Mesothelial cell of epicardium (in vitro differentiated cells): ENCODE data around the gene PRKG1. TPM values are rescaled to one million over a fixed set of nuclear protein-coding genes. Genes with fewer than 3 reads are reported as not detected.

ENCODE experiments used
- DNase-seq, 2 experiments: peaks; one replicate each; pipeline ENCODE4 v3.0.0; 2021; ENCODE audit warnings: low spot score in 2 of 2; ENCODE audit not compliant: unreplicated experiment in 2 of 2
- H3K27ac Mint-ChIP-seq: 2 replicates; pipeline ENCODE4 v1.8.0; 2021; ENCODE audit warnings: mixed read lengths
- H3K27me3 Mint-ChIP-seq: 2 replicates; pipeline ENCODE4 v1.8.0; 2021; ENCODE audit warnings: low read depth, mixed read lengths
- H3K36me3 Mint-ChIP-seq: 2 replicates; pipeline ENCODE4 v1.8.0; 2021; ENCODE audit warnings: mixed read lengths
- H3K4me1 Mint-ChIP-seq: 2 replicates; pipeline ENCODE4 v1.8.0; 2021; ENCODE audit warnings: mixed read lengths
- H3K4me3 Mint-ChIP-seq: 2 replicates; pipeline ENCODE4 v1.8.0; 2021; ENCODE audit warnings: mild to moderate bottlenecking, moderate library complexity, mixed read lengths
- H3K9me3 Mint-ChIP-seq: 2 replicates; pipeline ENCODE4 v1.8.0; 2021; ENCODE audit warnings: mixed read lengths
- CTCF ChIP-seq: fragments of 200-600 bp; sonication (generic); IDR thresholded peaks from one replicate; pipeline ENCODE4 v1.5.0; 2021; ENCODE audit warnings: antibody characterized with exemption; ENCODE audit not compliant: unreplicated experiment
- total RNA-seq: library from RNA; stranded (reverse); gene quantifications from 3 replicates; pipeline ENCODE4 v1.2.1, GENCODE V29; 2021

The PRKG1 gene
- total RNA-seq, 1 donor from 2014 or later, result 37.0 TPM

GRCh38 chr10:51867956-51868355, 793.7 kb downstream of the PRKG1 start:
- no peak overlapping the region for H3K27ac Mint-ChIP-seq
- no peak for DNase-seq
- H3K9me3 Mint-ChIP-seq, result peaks cover 5% of the 10 kb centered on the region
- H3K4me3 Mint-ChIP-seq, result no peak overlapping the region
- H3K4me1 Mint-ChIP-seq, result no peaks in the 10 kb centered on the region
- TF ChIP-seq CTCF, result no peak
- H3K36me3 Mint-ChIP-seq, result no peaks in the 10 kb centered on the region
- no peaks in the 10 kb centered on the region for H3K27me3 Mint-ChIP-seq

DNA sequence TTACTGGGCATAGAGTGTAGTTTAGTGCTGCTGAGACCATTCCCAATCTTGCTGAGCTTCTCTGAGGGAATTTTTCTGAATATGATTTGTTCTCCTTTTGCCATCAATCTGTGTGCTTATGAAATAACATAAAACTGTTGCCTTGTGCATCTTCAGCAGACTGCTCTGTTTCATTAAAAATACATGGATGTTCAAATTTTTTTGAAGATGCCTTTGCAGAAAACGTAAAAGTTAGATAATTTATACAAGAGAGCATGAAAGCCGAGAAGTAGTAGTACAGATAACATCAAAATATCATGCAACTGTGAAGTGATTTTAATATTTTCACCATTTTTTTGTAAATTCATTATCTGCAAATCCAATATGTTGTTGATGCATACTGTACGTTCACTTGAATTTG, 799.8 kb downstream of the PRKG1 start:
- no peak overlapping the region for H3K27ac Mint-ChIP-seq

DNA sequence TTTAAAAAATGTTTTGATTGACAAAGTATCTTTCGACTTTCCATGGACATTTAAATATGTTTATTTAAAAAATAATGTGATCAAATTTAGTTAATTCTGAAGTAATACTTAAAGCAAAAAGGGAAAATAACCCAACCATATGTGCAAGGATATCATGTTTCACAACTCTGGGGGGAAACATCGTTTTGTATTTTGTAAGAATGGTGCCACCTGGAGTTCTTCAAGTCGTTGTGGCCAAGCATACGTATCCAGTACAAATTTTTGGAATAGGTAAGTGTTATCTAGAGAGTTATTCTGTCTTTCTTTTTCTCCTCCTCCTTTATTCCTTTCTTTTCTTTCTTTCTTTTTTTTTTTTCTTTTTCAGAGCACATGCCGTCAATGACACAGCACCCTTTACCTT, 801.3 kb downstream of the PRKG1 start:
- peaks cover 4% of the 10 kb centered on the region for H3K9me3 Mint-ChIP-seq
- H3K4me1 Mint-ChIP-seq, result peaks cover 9% of the 10 kb centered on the region
- H3K4me3 Mint-ChIP-seq, result no peak overlapping the region
- no peak for TF ChIP-seq CTCF
- H3K27ac Mint-ChIP-seq, result peak overlapping the region; percentile 61
- H3K36me3 Mint-ChIP-seq, result no peaks in the 10 kb centered on the region
- H3K27me3 Mint-ChIP-seq, result no peaks in the 10 kb centered on the region
- no peak for DNase-seq

More for the DNA sequence above, 799.8 kb downstream of the PRKG1 start:
- no peak overlapping the region for H3K4me3 Mint-ChIP-seq
- H3K9me3 Mint-ChIP-seq, result no peaks in the 10 kb centered on the region
- H3K36me3 Mint-ChIP-seq, result no peaks in the 10 kb centered on the region
- peaks cover 5% of the 10 kb centered on the region for H3K4me1 Mint-ChIP-seq
- no peak for DNase-seq
- H3K27me3 Mint-ChIP-seq, result no peaks in the 10 kb centered on the region
- TF ChIP-seq CTCF, result no peak

DNA sequence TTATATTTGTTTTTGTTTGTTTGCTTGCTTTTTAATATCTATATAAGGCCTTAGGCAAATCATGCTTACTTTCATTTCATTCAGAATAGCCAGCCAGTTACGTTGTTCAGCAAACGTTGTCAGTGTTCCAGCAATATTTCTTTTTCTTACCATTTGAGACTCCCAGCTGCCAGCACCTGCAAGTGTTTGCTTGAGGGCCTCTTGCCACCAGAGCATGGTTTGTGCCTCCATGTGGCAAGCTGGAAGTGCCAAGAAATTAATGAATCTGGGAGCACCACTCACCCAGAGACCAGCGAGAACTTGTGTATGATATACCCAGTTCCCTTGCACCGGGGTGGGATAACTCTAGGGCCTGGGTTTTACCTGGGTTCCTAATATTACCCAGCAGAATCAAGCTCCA, 802.2 kb downstream of the PRKG1 start:
- peaks cover 9% of the 10 kb centered on the region for H3K4me1 Mint-ChIP-seq
- H3K27ac Mint-ChIP-seq, result no peak overlapping the region
- no peak for DNase-seq

GRCh38 chr10:51876979-51877378, 802.7 kb downstream of the PRKG1 start:
- Mint-ChIP-seq H3K4me3 (no peak overlapping the region), H3K4me1 (peaks cover 9% of the 10 kb centered on the region), H3K27ac (no peak overlapping the region), H3K27me3 (no peaks in the 10 kb centered on the region), H3K9me3 (peaks cover 9% of the 10 kb centered on the region), H3K36me3 (peaks cover 1% of the 10 kb centered on the region)
- no peak for TF ChIP-seq CTCF
- no peak for DNase-seq

More for the DNA sequence above, 802.2 kb downstream of the PRKG1 start:
- peaks cover 9% of the 10 kb centered on the region for H3K9me3 Mint-ChIP-seq
- TF ChIP-seq CTCF, result no peak
- H3K36me3 Mint-ChIP-seq, result peaks cover 1% of the 10 kb centered on the region
- no peaks in the 10 kb centered on the region for H3K27me3 Mint-ChIP-seq
- H3K4me3 Mint-ChIP-seq, result no peak overlapping the region

- no peak for TF ChIP-seq CTCF
- Mint-ChIP-seq H3K27me3 (no peaks in the 10 kb centered on the region), H3K27ac (no peak overlapping the region), H3K36me3 (peaks cover 5% of the 10 kb centered on the region), H3K9me3 (peaks cover 14% of the 10 kb centered on the region), H3K4me1 (peaks cover 9% of the 10 kb centered on the region), H3K4me3 (no peak overlapping the region)
- no peak for DNase-seq
Observed at GRCh38 chr10:51877636-51878035, 803.3 kb downstream of the PRKG1 start.
